Left kidney (tissue), 2 donors: ENCODE results near the gene WDR77. TPM values are rescaled to one million over a fixed set of nuclear protein-coding genes. Genes with fewer than 3 reads are reported as not detected.

Experiments used
- DNase-seq: peaks from one replicate; pipeline ENCODE4 v3.0.0-alpha.2; 2013
- polyA plus RNA-seq: library from polyadenylated mRNA; unstranded; fragments of 120-200 nt; gene quantifications from one replicate; pipeline ENCODE4 v1.2.1, GENCODE V29; 2013; ENCODE audit not compliant: insufficient read length

The WDR77 gene
- polyA plus RNA-seq, 1 donor: 40.2 TPM

- no peak for DNase-seq
Observed at GRCh38 chr1:111471012-111471411, 22.0 kb upstream of the WDR77 start.

GRCh38 chr1:111470596-111470995 lies 21.5 kb upstream of the WDR77 start:
- no peak for DNase-seq

- DNase-seq: no peak
Observed at GRCh38 chr1:111469539-111469938, 20.5 kb upstream of the WDR77 start.

GRCh38 chr1:111468717-111469100 lies 19.7 kb upstream of the WDR77 start:
- DNase-seq: no peak

GRCh38 chr1:111467865-111468716 lies 19.0 kb upstream of the WDR77 start:
- no peak for DNase-seq

- no peak for DNase-seq
Observed at GRCh38 chr1:111466480-111466879, 17.4 kb upstream of the WDR77 start.

- no peak for DNase-seq
Observed at GRCh38 chr1:111465754-111466153, 16.7 kb upstream of the WDR77 start.

- DNase-seq: no peak
Observed at GRCh38 chr1:111463029-111463683, 14.1 kb upstream of the WDR77 start.

GRCh38 chr1:111462370-111463028 lies 13.4 kb upstream of the WDR77 start:
- DNase-seq: no peak

GRCh38 chr1:111461765-111462164 lies 12.7 kb upstream of the WDR77 start:
- no peak for DNase-seq

GRCh38 chr1:111455642-111456031 lies 6.6 kb upstream of the WDR77 start:
- no peak for DNase-seq

- DNase-seq: no peak
Observed at GRCh38 chr1:111454859-111455641, 6.0 kb upstream of the WDR77 start.

GRCh38 chr1:111453706-111454105 lies 4.7 kb upstream of the WDR77 start:
- no peak for DNase-seq

- DNase-seq: no peak
Observed at GRCh38 chr1:111452581-111452980, 3.5 kb upstream of the WDR77 start.

- DNase-seq: no peak
Observed at GRCh38 chr1:111450185-111450584, 1.1 kb upstream of the WDR77 start.

GRCh38 chr1:111449703-111450017 lies 604 bp upstream of the WDR77 start:
- DNase-seq: no peak

- DNase-seq: peak; percentile 7
Observed at GRCh38 chr1:111448482-111448917, 556 bp downstream of the WDR77 start.

- DNase-seq: no peak
Observed at GRCh38 chr1:111446967-111447892, 1.8 kb downstream of the WDR77 start.

GRCh38 chr1:111446546-111446945 lies 2.5 kb downstream of the WDR77 start:
- no peak for DNase-seq

GRCh38 chr1:111444031-111444430 lies 5.0 kb downstream of the WDR77 start:
- DNase-seq: no peak

- DNase-seq: no peak
Observed at GRCh38 chr1:111442457-111442856, 6.6 kb downstream of the WDR77 start.
